GM21737 (cell line): ENCODE results near the gene TBC1D9B.

Experiments
- ATAC-seq: cut with Tn5 transposase; IDR thresholded peaks from one replicate; pipeline ENCODE4 v1.9.1; 2021; ENCODE audit warnings: mild to moderate bottlenecking, moderate library complexity; ENCODE audit not compliant: unreplicated experiment

The TBC1D9B gene

GRCh38 chr5:179870952-179871351 is 36.7 kb downstream of the TBC1D9B start:
- no peak for ATAC-seq

GRCh38 chr5:179870403-179870903 is 37.2 kb downstream of the TBC1D9B start:
- no peak for ATAC-seq

- ATAC-seq = no peak
Observed at GRCh38 chr5:179869641-179870402, 37.9 kb downstream of the TBC1D9B start.

- no peak for ATAC-seq
Observed at GRCh38 chr5:179869101-179869500, 38.6 kb downstream of the TBC1D9B start.

DNA sequence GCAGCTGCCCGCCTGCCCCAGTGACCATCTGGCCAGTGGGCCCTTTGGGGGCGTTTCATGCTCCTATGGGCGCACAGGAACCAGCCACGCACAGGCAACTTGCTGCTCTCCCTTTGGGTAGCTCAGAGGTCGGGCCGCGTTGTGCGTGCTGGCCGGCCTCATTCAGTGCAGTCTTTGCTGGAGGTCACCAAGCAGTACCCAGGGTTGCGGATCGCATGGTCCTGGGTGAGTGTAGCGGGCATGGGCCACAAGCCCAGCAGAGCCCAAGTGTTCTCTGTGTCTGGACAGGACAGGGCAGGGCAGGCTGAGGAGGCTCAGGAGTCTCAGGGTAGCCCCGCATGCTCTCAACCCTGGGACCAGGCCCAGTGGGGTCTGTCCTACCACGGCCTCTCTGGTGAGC is 39.2 kb downstream of the TBC1D9B start:
- no peak for ATAC-seq

GRCh38 chr5:179867476-179867875 is 40.2 kb downstream of the TBC1D9B start:
- ATAC-seq = no peak

DNA sequence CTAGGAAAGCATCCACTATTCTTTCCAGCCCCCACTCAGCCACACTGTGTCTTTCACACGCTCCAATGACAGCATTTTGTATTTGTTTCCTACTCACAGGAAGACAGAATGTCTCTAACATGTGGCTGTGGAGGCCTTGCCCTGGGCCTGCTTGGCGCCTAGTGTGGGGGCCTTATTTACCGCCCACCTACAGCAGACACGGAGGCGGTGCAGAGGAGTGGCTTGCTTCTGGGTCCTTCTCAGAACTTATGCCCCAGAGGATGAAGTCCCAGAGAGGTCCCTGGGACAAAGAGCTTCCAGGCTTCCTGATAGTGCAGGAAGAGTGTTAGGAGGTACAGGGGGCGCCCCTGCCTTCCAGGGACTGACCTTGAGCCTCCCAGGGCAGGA is 40.6 kb downstream of the TBC1D9B start:
- ATAC-seq = no peak

DNA sequence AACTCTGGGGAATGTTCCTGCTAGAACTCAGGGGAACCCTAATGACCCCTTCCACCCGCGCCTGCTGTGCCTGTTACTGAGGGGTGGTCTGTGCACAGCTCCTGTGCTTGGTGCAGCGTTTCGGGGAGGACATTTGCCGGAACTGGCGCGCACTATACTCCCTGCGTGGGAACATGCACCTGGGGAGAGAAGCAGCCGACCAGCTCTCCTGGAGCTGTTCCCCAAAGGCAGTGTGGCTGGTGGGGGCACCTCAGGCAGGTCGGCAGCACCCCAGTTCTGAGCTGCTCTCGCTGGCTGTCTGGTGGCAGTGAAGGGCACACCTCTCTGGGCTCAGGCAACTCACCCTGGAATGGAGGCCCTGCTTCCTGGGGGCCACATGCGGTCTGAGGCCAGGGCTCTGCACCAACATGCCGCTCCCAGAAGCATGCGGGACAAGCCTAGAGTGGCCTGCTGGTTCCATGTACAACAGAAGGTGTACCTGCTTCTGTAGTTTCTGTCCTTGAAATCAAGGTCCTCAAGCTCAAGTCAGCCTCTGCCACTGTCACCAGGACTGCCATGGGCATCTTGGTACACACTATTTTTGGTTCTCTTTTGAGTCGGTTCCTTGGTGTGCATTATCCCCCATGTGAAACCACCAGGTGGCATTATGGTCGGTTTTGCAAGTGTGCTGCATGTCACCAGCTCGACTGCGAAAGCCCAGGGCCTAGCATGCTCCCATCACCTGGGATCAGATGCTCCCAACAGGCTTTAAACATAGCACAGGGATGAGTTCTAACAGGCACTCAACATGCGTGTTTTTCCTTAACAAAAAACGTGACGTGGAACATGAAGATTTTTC is 41.2 kb downstream of the TBC1D9B start:
- ATAC-seq = no peak

- no peak for ATAC-seq
Observed at GRCh38 chr5:179865491-179866240, 42.0 kb downstream of the TBC1D9B start.

- ATAC-seq = no peak
Observed at GRCh38 chr5:179864686-179865085, 43.0 kb downstream of the TBC1D9B start.

GRCh38 chr5:179863449-179864085 is 44.1 kb downstream of the TBC1D9B start:
- no peak for ATAC-seq

- no peak for ATAC-seq
Observed at GRCh38 chr5:179862891-179863290, 44.8 kb downstream of the TBC1D9B start.

- ATAC-seq = no peak
Observed at GRCh38 chr5:179862296-179862695, 45.4 kb downstream of the TBC1D9B start.

- ATAC-seq = no peak
Observed at GRCh38 chr5:179860301-179860700, 47.4 kb downstream of the TBC1D9B start.

DNA sequence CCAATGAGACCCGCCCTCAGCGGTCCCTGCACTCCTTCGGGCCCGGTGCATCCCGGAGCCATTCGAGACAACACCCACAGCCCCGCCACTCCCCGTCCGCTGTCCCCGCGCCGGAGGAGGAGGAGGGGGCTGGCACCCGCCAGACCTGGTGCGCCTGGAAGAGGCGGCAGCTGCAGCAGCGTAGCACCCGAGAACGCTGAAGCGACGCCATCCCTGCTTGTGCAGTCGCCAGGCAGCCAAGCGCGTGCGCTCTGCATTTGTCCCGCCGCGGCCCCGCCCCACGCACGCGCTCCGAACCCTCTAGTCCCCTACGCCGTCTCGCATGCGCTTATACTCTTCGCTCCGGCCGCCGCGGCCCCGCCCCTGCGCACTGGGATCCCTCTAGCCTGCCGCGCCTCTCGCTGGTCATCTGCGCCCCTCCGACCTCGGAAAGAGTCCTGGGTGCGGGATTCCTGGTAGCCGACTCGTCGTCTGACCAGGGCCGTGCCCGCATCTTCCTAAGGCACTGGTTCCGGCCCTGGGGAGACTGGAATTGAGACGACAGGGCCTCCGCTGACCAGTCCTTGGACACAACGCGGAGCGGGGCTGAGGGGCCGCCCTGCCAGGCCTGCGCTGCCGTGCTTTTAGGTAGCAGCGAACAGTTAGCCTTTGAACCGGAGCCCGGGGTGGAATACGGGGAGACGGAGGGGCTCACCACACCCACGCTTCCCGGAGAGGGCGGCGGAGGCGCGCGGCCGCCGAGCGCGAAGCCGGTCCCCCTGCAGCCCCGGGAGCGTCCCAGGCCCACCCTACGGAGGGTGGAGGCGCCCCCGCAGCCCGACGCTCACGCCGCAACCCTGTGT is 48.9 kb downstream of the TBC1D9B start, which contains the start of gene MRNIP:
Gene MRNIP (minus strand): TSS at position 232 of the 842 bp plus-strand sequence. CDS start 21 bp downstream, at position 211.
- peak; percentile 95 for ATAC-seq

DNA sequence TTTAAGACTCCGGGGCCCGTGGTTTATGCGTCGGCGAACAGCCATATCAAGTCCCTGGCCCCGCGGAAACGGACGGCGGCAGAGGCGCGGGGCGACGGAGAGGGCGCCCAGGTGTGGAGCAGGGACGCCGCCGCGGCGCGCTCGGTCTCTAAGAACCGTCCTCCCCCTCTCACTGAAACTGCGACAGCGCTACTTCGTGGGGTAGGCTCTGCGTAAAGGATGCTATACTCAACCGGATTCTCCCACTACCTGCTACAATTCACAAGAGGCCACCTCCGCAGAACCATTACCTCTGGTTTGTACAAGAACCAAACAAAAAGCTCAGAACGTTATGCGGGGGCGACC is 49.5 kb downstream of the TBC1D9B start:
- ATAC-seq = peak; percentile 35

DNA sequence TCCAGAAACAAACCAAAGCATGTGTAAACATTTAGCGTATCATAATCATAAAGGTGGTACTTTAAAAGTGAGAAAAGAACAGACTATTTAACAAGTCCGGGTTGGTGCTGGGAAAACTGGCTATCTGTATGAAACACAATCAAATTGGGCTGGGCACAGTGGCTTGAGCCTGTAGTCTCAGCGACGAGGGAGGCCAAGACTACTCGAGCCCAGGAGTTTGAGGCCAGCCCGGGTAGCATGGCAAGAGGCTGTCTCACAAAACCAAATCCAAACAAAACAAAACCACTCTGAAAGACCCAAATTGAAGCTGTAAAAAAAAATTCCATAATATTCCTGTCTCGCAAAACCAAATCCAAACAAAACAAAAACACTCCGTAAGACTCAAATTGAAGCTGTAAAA is 53.3 kb downstream of the TBC1D9B start:
- no peak for ATAC-seq

DNA sequence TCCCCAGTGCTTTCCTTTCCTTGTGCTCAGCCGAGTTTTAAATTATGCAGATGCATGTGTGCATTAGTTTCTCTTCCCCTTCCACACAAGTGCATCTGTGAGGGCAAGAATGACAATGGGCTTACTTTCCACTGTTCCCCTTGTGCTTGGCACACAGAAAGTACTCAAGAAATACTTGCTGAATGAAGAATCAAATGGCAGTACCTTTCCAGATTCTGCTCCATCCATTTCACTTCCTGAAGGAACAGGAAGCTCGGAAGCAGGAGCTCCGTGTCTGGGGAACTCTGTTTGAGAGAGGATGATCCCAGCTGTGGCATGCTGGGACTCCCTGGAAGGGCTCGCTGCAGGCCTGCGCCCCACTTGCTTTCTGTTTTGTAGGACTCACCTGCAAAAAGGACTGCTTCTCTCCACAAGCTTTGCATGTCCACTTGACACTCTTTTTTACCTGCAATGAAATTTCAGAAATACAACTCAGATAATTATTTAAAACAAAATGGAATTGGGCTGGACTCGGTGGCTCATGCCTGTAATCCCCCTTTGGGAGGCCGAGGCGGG is 54.6 kb downstream of the TBC1D9B start:
- ATAC-seq = peak; percentile 76

DNA sequence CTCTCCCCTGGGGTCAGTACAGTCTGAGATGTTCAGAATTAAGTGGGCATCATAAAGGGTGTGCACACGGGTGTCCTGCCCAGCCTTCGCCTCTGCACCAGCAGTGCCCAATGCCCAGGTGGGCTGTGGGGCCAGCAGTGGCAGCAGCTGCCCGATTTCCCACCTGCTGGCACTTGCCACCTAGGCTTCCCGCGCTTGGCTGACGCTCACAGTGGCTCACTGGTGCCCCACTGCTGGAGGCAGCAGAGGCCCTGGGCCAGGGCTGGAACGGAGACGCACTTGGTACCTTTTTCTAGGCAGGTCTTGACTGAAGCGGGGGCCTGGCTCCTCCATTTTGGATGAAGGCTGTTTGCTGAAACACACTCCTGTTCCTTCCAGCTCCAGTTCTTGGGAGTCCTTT is 66.1 kb downstream of the TBC1D9B start:
- no peak for ATAC-seq

DNA sequence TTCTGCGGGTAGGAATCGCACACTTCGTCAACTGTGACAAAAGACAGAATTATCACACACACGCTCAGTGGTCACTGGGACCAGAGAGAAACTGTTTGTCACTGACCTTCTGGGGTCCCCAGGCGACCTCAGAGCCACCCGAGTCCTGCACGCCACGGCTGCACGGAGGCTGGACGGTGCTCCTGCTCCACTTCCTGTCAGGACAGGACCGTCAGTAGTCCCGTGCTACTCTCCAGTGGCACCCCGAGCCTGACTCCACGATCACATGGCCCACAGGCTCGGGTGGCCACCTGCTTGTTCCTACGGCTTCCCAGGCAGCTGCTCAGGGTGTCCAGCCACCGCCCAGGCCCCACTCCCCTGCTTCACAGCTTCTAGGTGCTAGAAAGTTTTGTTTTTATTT is 66.9 kb downstream of the TBC1D9B start:
- ATAC-seq = no peak
